Measurements from ENCODE around the gene EIF5A2.
"Not testable (repeated sequence)": the region's sequence is repeated elsewhere in the genome, so short reads cannot be mapped to it uniquely, and the experiment has no call there.

Gene EIF5A2

DNA sequence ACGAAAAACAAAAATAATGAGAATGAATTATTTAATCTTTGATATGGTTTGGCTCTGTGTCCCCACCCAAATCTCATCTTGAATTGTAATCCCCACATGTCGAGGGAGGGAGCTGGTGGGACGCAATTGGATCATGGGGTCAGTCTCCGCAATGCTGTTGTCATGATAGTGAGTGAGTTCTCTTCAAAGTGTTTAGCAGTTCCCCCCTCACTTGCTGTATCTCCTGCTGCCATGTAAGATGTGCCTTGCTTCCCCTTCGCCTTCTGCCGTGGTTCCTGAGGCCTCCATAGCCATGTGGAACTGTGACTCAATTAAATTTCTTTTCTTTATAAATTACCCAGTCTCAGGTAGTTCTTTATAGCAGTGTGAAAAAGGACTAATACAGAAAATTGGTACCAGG lies 12.1 kb downstream of the EIF5A2 start:
- H3K9ac ChIP-seq (ENCODE audit: low read depth, low read length); H3K4me1 ChIP-seq (ENCODE audit: control insufficient read depth, insufficient read depth, low read length); H3K27me3 ChIP-seq (ENCODE audit: control insufficient read depth, insufficient read depth, low read length); H3K4me3 ChIP-seq (ENCODE audit: low read length); H3K9me3 ChIP-seq (replicated peaks; ENCODE audit: low read length); H3K4me2 ChIP-seq (ENCODE audit: low read length); H3K36me3 ChIP-seq (ENCODE audit: insufficient read depth, low read length): not testable (repeated sequence)

DNA sequence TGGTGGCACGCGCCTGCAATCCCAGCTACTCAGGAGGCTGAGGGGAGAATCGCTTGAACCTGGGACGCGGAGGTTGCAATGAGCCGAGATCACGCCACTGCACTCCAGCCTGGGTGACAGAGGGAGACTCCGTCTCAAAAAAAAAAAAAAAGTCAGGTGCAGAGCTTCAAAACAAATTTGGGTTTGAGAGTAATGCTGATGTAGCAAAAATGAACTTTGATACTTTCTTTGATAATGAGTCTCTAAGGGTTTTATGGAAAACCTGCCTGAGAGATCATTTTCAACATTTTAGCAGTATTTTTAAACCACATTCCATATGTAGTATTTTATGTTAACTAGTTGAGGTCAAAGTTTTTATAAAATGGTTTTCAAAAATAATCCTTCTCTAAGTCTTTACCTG lies 14.5 kb downstream of the EIF5A2 start:
- Histone ChIP-seq H3K27me3 (ENCODE audit: control insufficient read depth, insufficient read depth, low read length) (no peaks in the 10 kb centered on the region), H3K4me3 (ENCODE audit: low read length) (no peak overlapping the region), H3K36me3 (ENCODE audit: insufficient read depth, low read length) (peaks cover 7% of the 10 kb centered on the region), H3K9ac (ENCODE audit: low read depth, low read length) (no peak overlapping the region), H3K4me1 (ENCODE audit: control insufficient read depth, insufficient read depth, low read length) (no peaks in the 10 kb centered on the region), H3K4me2 (ENCODE audit: low read length) (no peak overlapping the region), H3K9me3 (replicated peaks; ENCODE audit: low read length) (no peaks in the 10 kb centered on the region)

DNA sequence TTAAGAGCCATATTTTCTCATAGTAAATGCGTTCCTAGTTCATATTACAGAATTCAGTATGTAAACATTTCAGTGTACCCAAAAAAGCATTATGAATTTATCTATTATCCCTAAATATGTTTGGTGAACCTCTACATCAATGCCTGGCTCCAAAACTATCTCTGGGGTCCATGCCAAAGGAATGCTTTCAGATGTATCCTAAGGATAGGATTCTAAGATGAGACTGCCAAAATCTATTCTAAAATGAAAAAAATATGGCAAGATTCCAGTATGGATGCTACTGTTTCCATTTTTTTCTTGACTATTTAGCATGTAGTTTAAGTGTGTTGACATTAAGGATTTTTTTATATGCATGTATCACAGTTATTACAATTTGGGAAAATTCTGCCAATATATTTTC lies 18.8 kb downstream of the EIF5A2 start:
- Histone ChIP-seq H3K9me3 (replicated peaks; ENCODE audit: low read length) (no peaks in the 10 kb centered on the region), H3K4me2 (ENCODE audit: low read length) (no peak overlapping the region), H3K4me1 (ENCODE audit: control insufficient read depth, insufficient read depth, low read length) (no peaks in the 10 kb centered on the region), H3K9ac (ENCODE audit: low read depth, low read length) (no peak overlapping the region), H3K36me3 (ENCODE audit: insufficient read depth, low read length) (peaks cover 5% of the 10 kb centered on the region), H3K27me3 (ENCODE audit: control insufficient read depth, insufficient read depth, low read length) (no peaks in the 10 kb centered on the region), H3K4me3 (ENCODE audit: low read length) (no peak overlapping the region)

DNA sequence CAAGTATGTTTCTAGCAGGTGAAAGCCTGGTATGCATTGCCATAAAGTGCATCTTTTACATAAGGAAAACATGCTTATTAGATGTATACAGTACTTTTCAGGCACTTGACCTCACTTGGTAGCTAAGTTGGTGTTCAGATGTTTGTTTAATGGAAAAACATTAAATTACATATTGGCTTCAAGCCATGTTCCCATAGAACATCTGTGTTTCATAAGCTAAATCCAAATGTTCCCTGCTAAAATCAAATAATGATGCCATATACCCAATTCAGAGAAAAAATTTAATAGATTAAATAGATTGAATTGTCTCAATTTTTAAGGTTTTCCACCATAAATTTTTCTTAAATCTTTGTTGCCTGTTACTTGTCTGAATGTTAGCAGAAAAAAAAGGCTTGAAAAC lies 19.3 kb downstream of the EIF5A2 start:
- Histone ChIP-seq H3K27me3 (ENCODE audit: control insufficient read depth, insufficient read depth, low read length) (no peaks in the 10 kb centered on the region), H3K9ac (ENCODE audit: low read depth, low read length) (no peak overlapping the region), H3K4me1 (ENCODE audit: control insufficient read depth, insufficient read depth, low read length) (no peaks in the 10 kb centered on the region)

DNA sequence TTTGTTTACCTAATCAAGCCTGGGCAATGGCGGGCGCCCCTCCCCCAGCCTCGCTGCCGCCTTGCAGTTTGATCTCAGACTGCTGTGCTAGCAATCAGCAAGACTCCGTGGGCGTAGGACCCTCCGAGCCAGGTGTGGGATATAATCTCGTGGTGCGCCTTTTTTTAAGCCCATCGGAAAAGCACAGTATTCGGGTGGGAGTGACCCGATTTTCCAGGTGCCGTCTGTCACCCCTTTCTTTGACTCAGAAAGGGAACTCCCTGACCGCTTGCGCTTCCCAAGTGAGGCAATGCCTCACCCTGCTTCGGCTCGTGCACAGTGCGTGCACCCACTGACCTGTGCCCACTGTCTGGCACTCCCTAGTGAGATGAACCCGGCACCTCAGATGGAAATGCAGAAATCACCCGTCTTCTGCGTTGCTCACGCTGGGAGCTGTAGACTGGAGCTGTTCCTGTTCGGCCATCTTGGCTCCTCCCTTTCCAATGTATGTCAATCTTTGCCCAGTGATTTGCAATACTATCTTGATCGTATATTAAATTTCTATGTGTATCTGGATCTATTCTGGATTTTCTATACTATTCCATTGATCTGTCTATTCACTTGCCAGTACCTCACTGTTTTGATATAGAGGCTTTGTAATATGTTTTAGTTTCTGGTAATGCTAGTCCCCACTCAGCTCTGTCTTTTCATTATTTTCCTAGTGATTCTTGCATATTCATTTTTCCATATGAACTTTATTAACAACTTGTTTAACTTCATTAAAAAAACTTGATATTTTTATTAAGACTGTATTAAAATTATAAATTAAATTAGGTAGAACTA lies 24.1 kb downstream of the EIF5A2 start:
- H3K9me3 ChIP-seq (replicated peaks; ENCODE audit: low read length); H3K4me1 ChIP-seq (ENCODE audit: control insufficient read depth, insufficient read depth, low read length); H3K27me3 ChIP-seq (ENCODE audit: control insufficient read depth, insufficient read depth, low read length); H3K4me3 ChIP-seq (ENCODE audit: low read length); H3K4me2 ChIP-seq (ENCODE audit: low read length); H3K36me3 ChIP-seq (ENCODE audit: insufficient read depth, low read length); H3K9ac ChIP-seq (ENCODE audit: low read depth, low read length): not testable (repeated sequence)

More for the DNA sequence above, 19.3 kb downstream of the EIF5A2 start:
- H3K4me2 ChIP-seq (ENCODE audit: low read length), result no peak overlapping the region
- H3K36me3 ChIP-seq (ENCODE audit: insufficient read depth, low read length), result peaks cover 5% of the 10 kb centered on the region
- H3K9me3 ChIP-seq (replicated peaks; ENCODE audit: low read length), result no peaks in the 10 kb centered on the region
- no peak overlapping the region for H3K4me3 ChIP-seq (ENCODE audit: low read length)

DNA sequence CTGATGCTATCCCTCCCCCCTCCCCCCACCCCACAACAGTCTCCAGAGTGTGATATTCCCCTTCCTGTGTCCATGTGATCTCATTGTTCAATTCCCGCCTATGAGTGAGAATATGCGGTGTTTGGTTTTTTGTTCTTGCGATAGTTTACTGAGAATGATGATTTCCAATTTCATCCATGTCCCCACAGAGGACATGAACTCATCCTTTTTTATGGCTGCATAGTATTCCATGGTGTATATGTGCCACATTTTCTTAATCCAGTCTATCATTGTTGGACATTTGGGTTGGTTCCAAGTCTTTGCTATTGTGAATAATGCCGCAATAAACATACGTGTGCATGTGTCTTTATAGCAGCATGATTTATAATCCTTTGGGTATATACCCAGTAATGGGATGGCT lies 29.7 kb downstream of the EIF5A2 start:
- H3K9ac ChIP-seq (ENCODE audit: low read depth, low read length); H3K9me3 ChIP-seq (replicated peaks; ENCODE audit: low read length); H3K4me3 ChIP-seq (ENCODE audit: low read length); H3K27me3 ChIP-seq (ENCODE audit: control insufficient read depth, insufficient read depth, low read length); H3K36me3 ChIP-seq (ENCODE audit: insufficient read depth, low read length); H3K4me2 ChIP-seq (ENCODE audit: low read length); H3K4me1 ChIP-seq (ENCODE audit: control insufficient read depth, insufficient read depth, low read length): not testable (repeated sequence)

DNA sequence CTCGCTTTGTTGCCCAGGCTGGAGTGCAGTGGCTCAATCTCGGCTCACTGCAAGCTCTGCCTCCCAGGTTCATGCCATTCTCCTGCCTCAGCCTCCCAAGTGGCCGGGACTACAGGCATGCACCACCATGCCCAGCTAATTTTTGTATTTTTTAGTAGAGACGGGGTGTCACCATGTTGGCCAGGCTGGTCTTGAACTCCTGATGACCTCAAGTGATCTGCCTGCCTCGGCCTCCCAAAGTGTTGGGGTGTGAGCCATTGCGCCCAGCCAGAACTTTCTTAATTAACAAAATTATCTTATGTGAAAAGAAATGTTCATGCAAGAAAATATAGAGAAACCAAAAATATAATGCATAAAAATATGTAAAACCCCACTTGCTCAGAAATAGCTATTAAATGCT lies 31.1 kb downstream of the EIF5A2 start:
- H3K9me3 ChIP-seq (replicated peaks; ENCODE audit: low read length); H3K4me3 ChIP-seq (ENCODE audit: low read length); H3K27me3 ChIP-seq (ENCODE audit: control insufficient read depth, insufficient read depth, low read length); H3K4me1 ChIP-seq (ENCODE audit: control insufficient read depth, insufficient read depth, low read length); H3K36me3 ChIP-seq (ENCODE audit: insufficient read depth, low read length); H3K9ac ChIP-seq (ENCODE audit: low read depth, low read length); H3K4me2 ChIP-seq (ENCODE audit: low read length): not testable (repeated sequence)

DNA sequence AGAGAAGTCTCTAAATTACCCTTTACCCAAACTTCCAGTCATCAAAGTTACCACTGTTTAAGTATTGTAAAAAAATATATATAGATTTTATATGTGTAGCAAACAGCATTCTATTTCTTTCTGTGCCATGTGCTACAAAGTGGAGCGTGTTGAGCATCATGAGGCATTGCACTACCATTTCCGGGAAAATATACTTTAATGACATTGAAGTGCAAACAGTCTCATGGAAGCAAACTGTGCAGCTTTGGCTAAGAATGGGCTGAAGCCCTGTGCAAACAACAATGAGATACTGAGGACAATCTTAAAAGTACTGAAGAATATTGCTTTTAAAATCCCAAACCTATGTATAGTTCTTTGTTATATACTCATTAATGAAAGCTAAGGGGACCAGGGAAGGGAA lies 31.9 kb downstream of the EIF5A2 start:
- Histone ChIP-seq H3K9ac (ENCODE audit: low read depth, low read length) (no peak overlapping the region), H3K4me2 (ENCODE audit: low read length) (no peak overlapping the region), H3K27me3 (ENCODE audit: control insufficient read depth, insufficient read depth, low read length) (no peaks in the 10 kb centered on the region), H3K36me3 (ENCODE audit: insufficient read depth, low read length) (no peaks in the 10 kb centered on the region), H3K4me3 (ENCODE audit: low read length) (no peak overlapping the region), H3K4me1 (ENCODE audit: control insufficient read depth, insufficient read depth, low read length) (no peaks in the 10 kb centered on the region), H3K9me3 (replicated peaks; ENCODE audit: low read length) (no peaks in the 10 kb centered on the region)

DNA sequence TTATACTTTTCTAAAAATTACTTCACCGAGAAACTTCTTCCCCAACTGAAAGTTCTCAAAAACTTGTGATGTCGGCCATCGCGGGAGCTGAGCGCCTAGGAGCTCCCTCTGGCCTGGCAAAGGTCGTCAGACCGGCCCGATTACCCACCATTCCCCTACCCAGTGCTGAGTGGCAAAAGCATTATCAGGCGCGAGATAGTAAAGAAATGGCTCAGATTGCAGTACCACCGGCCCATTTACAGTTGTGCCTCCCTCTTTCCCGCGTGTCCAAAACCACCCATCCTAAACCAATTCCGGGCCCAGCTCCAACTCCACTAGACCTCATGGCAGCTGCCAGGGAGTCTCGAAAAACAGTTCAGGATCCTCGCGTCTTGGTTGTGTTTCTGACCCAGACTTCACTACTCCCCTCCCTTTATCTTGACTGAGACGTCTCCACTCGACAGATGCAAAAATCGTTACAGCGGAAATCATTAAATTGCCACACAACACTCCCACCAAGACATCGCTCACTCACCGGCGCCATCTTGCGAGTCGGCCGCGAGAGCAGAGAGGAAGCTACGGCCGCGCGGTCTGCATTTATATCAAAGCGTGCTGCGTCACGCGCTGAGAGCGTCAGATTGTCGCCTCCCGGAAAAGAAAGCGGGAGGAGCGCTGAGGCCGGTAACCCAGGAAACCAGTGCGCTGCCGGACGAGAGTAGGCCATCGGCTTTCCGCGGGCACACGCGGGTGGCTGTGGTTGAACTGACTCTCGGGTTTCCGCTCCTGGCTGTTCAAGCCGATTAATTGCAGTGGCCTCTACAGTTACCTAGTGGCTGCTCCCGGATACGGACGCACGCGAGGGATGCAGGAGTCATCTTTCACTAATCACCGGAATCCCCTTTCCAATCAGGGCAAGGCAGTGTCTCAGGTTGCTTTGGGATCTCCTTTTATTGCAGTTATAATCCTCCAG lies 38.5 kb downstream of the EIF5A2 start, which contains the start of gene RPL22L1:
TSS of gene RPL22L1 (minus strand) at position 551 of the 949 bp plus-strand sequence. CDS start at position 523, 28 bp downstream.
- H3K9ac ChIP-seq (ENCODE audit: low read depth, low read length), result peak within 1 kb of the TSS; percentile 97
- H3K4me2 ChIP-seq (ENCODE audit: low read length), result peak within 1 kb of the TSS; percentile 82
- no peaks in the 10 kb centered on the region for H3K27me3 ChIP-seq (ENCODE audit: control insufficient read depth, insufficient read depth, low read length)
- H3K36me3 ChIP-seq (ENCODE audit: insufficient read depth, low read length), result peaks cover 36% of the 10 kb centered on the region
- peaks cover 13% of the 10 kb centered on the region for H3K4me1 ChIP-seq (ENCODE audit: control insufficient read depth, insufficient read depth, low read length)
- H3K4me3 ChIP-seq (ENCODE audit: low read length), result peak within 1 kb of the TSS; percentile 91
- no peaks in the 10 kb centered on the region for H3K9me3 ChIP-seq (replicated peaks; ENCODE audit: low read length)

DNA sequence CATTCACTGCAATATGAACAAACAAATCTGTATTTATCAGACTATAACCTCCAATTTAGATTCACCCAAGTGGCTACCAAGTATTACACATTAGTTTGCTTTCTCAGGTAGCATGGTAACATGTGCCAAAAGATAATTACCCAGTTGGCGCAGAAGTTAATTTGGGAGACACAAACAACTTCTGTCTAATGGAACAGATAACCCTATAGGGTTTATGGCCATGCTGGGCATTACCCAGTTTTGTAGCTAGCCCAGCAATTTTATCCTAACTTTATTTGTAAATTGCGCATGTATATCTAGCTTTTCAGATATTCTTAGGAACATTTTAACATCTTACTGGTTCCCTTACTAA lies 39.2 kb downstream of the EIF5A2 start:
- peak overlapping the region; percentile 97 for H3K9ac ChIP-seq (ENCODE audit: low read depth, low read length)

DNA sequence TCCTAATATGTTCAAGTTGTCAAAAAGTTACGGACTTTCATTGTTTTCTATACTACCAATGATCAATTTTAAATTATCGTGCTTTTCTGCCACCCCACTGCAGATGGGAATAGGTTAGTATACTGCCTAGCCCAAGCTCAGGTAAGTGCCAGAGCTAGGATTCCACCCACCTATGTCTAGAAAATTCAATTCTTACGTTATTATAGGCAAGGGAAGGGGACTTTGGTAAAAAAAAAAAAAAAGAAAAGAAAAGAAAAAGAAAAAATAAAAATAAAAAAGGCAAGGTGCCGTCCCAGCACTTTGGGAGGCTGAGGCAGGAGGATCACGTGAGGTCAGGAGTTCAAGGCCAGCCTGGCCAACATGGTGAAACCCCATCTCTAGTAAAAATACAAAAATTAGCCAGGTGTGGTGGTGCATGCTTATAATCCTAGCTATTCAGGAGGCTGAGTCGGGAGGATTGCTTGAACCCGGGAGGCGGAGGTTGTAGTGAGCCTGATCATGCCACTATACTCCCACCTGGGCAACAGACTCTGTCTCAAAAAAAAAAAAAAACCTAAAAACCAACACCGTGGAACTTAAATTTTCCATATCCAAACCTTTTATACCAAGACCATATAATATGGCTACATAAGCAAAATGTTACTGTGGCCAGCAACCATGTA lies 39.7 kb downstream of the EIF5A2 start:
- no peaks in the 10 kb centered on the region for H3K27me3 ChIP-seq (ENCODE audit: control insufficient read depth, insufficient read depth, low read length)
- peak overlapping the region; percentile 82 for H3K4me2 ChIP-seq (ENCODE audit: low read length)
- H3K4me3 ChIP-seq (ENCODE audit: low read length), result peak overlapping the region; percentile 91
- peaks cover 13% of the 10 kb centered on the region for H3K4me1 ChIP-seq (ENCODE audit: control insufficient read depth, insufficient read depth, low read length)
- H3K9me3 ChIP-seq (replicated peaks; ENCODE audit: low read length), result no peaks in the 10 kb centered on the region
- peak overlapping the region; percentile 97 for H3K9ac ChIP-seq (ENCODE audit: low read depth, low read length)
- H3K36me3 ChIP-seq (ENCODE audit: insufficient read depth, low read length), result peaks cover 41% of the 10 kb centered on the region

More for the DNA sequence above, 39.2 kb downstream of the EIF5A2 start:
- peak overlapping the region; percentile 91 for H3K4me3 ChIP-seq (ENCODE audit: low read length)
- peaks cover 13% of the 10 kb centered on the region for H3K4me1 ChIP-seq (ENCODE audit: control insufficient read depth, insufficient read depth, low read length)
- peaks cover 41% of the 10 kb centered on the region for H3K36me3 ChIP-seq (ENCODE audit: insufficient read depth, low read length)
- H3K27me3 ChIP-seq (ENCODE audit: control insufficient read depth, insufficient read depth, low read length), result no peaks in the 10 kb centered on the region
- H3K4me2 ChIP-seq (ENCODE audit: low read length), result peak overlapping the region; percentile 82
- H3K9me3 ChIP-seq (replicated peaks; ENCODE audit: low read length), result no peaks in the 10 kb centered on the region
